Memory B cell (primary cell): Measurements from ENCODE around the gene ARMH3.

ENCODE experiments used
- ATAC-seq: fragments of 150-1000 bp; cut with Tn5 transposase; 2 replicates; pipeline ENCODE4 v1.10.0; 2021; ENCODE audit warnings: low read depth, mild to moderate bottlenecking, moderate library complexity
- DNase-seq, 2 donors: peaks; one replicate each; pipeline ENCODE4 v3.0.0; 2022; ENCODE audit warnings: low spot score in 2 of 2
- H3K27ac Mint-ChIP-seq: one replicate; pipeline ENCODE4 v1.8.0; 2022; ENCODE audit warnings: mild to moderate bottlenecking, moderate library complexity, mixed read lengths
- H3K27me3 Mint-ChIP-seq: one replicate; pipeline ENCODE4 v1.8.0; 2022; ENCODE audit warnings: mixed read lengths
- H3K36me3 Mint-ChIP-seq: one replicate; pipeline ENCODE4 v1.8.0; 2022; ENCODE audit warnings: mild to moderate bottlenecking, mixed read lengths
- H3K4me1 Mint-ChIP-seq: one replicate; pipeline ENCODE4 v1.8.0; 2022; ENCODE audit warnings: mixed read lengths
- H3K4me3 Mint-ChIP-seq: one replicate; pipeline ENCODE4 v1.8.0; 2022; ENCODE audit warnings: mild to moderate bottlenecking, moderate library complexity, mixed read lengths
- H3K9me3 Mint-ChIP-seq: one replicate; pipeline ENCODE4 v1.8.0; 2022; ENCODE audit warnings: mixed read lengths

Gene ARMH3

DNA sequence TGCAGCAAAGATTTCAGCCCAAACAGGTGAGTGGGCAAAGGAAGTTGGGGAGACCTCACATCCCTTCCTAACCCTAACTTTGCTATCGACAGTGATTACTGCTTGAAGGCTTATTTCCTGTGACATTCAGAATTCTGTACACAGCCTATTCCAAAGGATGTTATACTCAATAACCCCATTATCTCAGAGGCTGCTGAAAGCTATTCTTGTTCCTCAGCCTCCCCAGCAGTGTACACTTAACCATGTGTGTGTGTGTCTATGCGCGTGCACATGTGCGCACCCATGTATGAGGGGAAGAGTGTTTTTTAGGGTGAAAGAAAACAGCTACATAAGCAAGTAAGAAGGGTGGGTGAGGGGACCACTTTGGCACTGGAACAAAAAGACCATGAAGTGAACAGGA lies 122.0 kb downstream of the ARMH3 start:
- ATAC-seq (no peak), DNase-seq (no peak)
- Mint-ChIP-seq H3K27ac (no peak overlapping the region), H3K36me3 (peaks cover 19% of the 10 kb centered on the region), H3K4me1 (peaks cover 18% of the 10 kb centered on the region), H3K4me3 (no peak overlapping the region), H3K9me3 (no peaks in the 10 kb centered on the region), H3K27me3 (no peaks in the 10 kb centered on the region)

DNA sequence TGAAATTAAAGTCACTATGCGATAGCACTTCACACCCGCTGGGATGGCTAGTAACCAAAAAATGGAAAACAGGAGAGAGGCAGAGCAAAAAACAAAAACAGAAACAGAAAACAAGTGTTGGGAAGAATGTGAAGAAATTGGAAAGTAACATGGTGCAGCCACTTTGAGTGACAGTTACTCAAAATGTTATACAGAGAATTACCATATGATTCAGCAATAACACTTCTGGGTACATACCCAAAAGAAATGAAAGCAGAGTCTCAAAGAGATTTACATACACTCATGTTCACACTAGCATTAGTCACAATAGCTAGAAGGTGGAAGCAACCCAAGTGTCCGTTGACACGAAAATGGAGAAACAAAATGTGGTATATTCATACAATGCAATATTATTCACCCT lies 123.8 kb downstream of the ARMH3 start:
- no peak overlapping the region for H3K4me3 Mint-ChIP-seq
- H3K27ac Mint-ChIP-seq, result no peak overlapping the region
- ATAC-seq (no peak), DNase-seq (no peak)
- H3K36me3 Mint-ChIP-seq, result peaks cover 21% of the 10 kb centered on the region
- no peaks in the 10 kb centered on the region for H3K27me3 Mint-ChIP-seq
- no peaks in the 10 kb centered on the region for H3K9me3 Mint-ChIP-seq
- peaks cover 7% of the 10 kb centered on the region for H3K4me1 Mint-ChIP-seq

DNA sequence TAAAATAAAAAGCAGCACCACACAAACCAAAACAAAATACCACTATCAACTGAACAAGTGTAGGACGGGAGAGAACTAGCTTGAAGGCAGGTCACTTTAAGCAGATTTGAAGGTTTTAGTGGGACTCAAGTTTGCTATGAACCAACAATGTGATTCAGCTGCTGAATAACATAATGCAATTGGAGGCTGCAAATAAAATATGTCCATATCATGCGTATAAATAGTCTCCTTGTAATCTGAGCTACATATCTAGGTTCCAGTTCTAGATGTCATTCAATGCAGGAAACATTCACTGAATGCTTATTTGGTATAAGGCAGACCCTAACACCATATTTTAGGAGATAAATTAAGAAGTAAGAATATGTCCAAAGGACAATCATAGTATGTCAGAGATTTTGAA lies 130.9 kb downstream of the ARMH3 start:
- DNase-seq, result no peak
- no peaks in the 10 kb centered on the region for H3K27me3 Mint-ChIP-seq
- H3K4me3 Mint-ChIP-seq, result no peak overlapping the region
- peaks cover 23% of the 10 kb centered on the region for H3K36me3 Mint-ChIP-seq
- H3K9me3 Mint-ChIP-seq, result no peaks in the 10 kb centered on the region
- no peak for ATAC-seq
- no peak overlapping the region for H3K27ac Mint-ChIP-seq
- H3K4me1 Mint-ChIP-seq, result peaks cover 10% of the 10 kb centered on the region

DNA sequence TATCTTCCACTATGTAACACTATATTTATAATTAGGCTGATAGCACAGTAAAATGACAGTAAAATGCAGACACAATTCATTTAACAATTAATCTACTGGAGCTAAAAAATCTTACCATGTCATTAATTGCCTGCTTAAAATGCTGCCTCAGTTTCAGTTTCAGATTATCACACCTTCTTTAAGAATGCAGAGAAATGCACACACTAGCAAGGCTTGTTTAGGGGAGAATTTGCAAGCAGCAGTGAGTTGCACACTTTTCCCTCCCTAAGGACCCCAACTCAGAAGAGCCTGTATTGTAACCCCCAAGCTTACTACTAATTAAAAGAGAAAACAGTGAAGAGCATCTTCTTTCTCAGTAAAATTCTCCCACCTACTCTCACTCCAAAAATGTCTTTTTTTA lies 132.7 kb downstream of the ARMH3 start:
- peaks cover 28% of the 10 kb centered on the region for H3K36me3 Mint-ChIP-seq

DNA sequence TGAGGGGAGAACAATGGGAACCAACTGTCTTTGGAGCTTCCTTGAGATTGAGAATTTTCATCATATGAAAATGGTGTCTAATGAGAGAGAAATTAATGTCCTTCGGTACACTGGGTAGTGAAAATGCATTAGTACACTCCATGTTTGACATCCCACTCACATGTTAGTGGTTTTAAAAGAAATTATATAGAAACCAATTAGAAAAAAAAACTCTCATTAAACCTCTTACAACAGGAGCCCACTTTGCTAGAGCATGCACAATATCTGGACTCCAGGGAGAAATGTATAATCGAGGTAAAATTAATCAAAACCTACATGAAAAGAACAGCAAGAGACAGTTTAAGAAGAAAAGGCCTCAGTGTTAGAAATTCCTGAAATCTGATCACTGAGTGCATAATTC lies 133.1 kb downstream of the ARMH3 start:
- Mint-ChIP-seq H3K9me3 (no peaks in the 10 kb centered on the region), H3K27me3 (no peaks in the 10 kb centered on the region), H3K4me3 (no peak overlapping the region), H3K4me1 (peaks cover 11% of the 10 kb centered on the region), H3K27ac (no peak overlapping the region), H3K36me3 (peaks cover 25% of the 10 kb centered on the region)
- ATAC-seq (no peak), DNase-seq (no peak)

More for the DNA sequence above, 132.7 kb downstream of the ARMH3 start:
- ATAC-seq, result no peak
- Mint-ChIP-seq H3K4me3 (no peak overlapping the region), H3K4me1 (peaks cover 11% of the 10 kb centered on the region), H3K27me3 (no peaks in the 10 kb centered on the region), H3K9me3 (no peaks in the 10 kb centered on the region), H3K27ac (no peak overlapping the region)
- no peak for DNase-seq

DNA sequence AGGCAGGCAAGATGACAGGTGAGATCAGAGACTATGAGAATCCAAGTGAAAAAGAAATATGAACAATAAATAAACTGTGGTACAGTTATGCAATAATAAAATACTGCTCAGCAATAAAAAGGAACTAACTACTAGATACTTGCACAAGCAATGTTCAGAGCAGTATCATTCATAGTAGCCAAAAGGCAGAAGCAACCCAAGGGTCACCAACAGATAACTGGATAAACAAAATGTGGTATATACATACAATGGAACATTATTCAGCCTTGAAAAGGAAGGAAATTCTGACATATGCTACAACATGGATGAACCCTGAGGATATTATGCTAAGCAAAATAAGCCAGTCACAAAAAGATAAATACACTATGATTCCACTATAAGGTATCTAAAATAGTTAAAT lies 135.4 kb downstream of the ARMH3 start:
- no peaks in the 10 kb centered on the region for H3K9me3 Mint-ChIP-seq
- H3K4me3 Mint-ChIP-seq, result no peak overlapping the region
- ATAC-seq, result no peak
- DNase-seq, result no peak
- H3K4me1 Mint-ChIP-seq, result peaks cover 18% of the 10 kb centered on the region
- no peaks in the 10 kb centered on the region for H3K27me3 Mint-ChIP-seq
- no peak overlapping the region for H3K27ac Mint-ChIP-seq
- peaks cover 30% of the 10 kb centered on the region for H3K36me3 Mint-ChIP-seq

DNA sequence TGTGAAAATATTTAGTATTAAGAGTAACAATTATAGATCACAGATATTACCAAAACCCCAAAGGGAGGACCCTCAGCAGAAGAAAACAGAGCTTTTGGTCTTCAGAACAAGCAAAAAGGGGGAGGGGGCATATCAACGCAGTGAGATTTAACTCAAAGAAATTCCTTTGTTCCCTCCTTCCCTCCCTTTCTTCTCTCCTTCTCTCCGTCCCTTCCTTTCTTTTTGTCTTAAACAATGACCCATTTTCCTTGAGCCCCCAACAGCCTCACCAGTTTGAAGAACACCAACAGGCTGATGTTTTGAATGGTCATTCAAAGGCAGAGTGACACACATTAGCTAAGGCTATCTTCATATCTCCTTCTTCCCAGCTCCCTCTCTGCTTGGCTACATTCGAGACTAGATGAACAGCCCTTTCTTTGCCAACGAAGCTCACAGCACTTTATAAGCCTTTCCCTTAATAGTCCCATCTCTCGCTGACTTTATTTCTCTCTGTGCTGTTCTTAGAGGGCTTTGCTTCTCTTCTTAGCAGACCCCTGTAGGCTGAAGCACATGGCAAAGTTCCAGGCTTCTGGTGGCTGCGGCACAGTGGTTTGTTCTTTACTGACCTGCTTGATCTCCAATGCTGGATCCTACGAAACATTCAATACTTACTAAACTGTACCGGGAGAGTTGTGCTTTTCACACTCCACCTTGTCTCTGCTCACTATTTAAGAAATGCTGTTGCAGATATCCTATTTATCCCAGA lies 136.8 kb downstream of the ARMH3 start:
- no peaks in the 10 kb centered on the region for H3K27me3 Mint-ChIP-seq
- peaks cover 26% of the 10 kb centered on the region for H3K36me3 Mint-ChIP-seq
- no peak overlapping the region for H3K27ac Mint-ChIP-seq
- DNase-seq (no peak), ATAC-seq (no peak)
- no peak overlapping the region for H3K4me3 Mint-ChIP-seq
- no peaks in the 10 kb centered on the region for H3K9me3 Mint-ChIP-seq
- peaks cover 20% of the 10 kb centered on the region for H3K4me1 Mint-ChIP-seq

DNA sequence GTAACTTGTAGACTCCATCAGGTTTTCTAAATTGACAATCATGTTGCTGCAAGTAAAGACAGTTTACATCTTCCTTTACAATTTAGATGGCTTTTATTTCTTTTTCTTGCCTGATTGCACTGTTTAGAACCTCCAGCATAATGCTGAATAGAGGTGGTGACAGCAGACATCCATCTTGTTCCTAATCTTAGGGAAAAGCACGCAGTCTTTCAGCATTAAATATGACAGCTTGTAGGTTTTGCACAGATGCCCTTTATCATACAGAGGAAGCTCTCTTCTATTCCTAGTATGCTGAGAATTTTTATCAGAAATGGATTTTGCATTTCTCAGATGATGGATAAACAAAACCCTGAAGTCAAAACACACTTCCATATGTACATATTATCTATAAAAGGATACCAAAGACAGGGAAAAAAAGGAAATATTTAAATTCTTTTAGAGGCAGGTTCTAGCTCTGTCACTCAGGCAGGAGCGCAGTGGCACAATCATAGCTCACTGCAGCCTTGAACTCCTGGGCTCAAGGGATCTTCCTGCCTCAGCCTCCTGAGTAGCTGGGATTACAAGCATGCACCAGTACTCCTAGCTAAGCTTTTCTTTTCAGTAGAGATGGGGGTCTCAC lies 143.3 kb downstream of the ARMH3 start:
- no peak for DNase-seq
- no peak for ATAC-seq
- Mint-ChIP-seq H3K27me3 (no peaks in the 10 kb centered on the region), H3K27ac (no peak overlapping the region), H3K9me3 (no peaks in the 10 kb centered on the region), H3K36me3 (peaks cover 14% of the 10 kb centered on the region), H3K4me1 (peaks cover 11% of the 10 kb centered on the region), H3K4me3 (no peak overlapping the region)

DNA sequence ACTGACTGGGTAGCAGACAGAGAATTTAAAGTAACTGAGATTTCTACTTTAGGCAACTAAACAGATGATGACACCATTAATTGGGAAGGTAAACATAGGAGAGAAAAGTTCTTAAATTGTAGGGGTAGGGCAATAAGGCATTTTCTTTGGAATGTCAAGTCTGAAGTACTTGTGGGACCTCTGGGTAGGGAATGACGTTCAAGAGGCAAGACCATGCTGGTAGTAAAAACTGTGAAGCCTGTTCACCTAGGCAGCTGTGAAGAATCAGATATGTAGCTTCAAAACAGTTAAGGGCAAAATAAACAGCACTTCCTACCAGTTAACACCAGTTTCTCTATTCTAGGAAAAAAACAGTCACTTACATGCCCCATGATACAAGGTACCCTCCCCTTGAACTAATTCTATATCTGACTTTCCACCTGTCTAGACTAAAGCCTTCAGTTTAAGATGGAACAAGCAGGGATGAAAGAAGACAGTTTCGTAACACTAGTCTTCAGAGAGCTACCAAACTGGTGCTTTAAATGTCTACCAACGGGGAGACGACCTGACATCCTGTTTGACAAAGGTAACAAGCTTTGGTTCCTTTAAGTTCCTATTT lies 149.3 kb downstream of the ARMH3 start:
- ATAC-seq (no peak), DNase-seq (no peak)
- H3K27me3 Mint-ChIP-seq, result no peaks in the 10 kb centered on the region
- H3K9me3 Mint-ChIP-seq, result no peaks in the 10 kb centered on the region
- H3K27ac Mint-ChIP-seq, result no peak overlapping the region
- peaks cover 38% of the 10 kb centered on the region for H3K4me1 Mint-ChIP-seq
- H3K4me3 Mint-ChIP-seq, result no peak overlapping the region
- H3K36me3 Mint-ChIP-seq, result peaks cover 9% of the 10 kb centered on the region

DNA sequence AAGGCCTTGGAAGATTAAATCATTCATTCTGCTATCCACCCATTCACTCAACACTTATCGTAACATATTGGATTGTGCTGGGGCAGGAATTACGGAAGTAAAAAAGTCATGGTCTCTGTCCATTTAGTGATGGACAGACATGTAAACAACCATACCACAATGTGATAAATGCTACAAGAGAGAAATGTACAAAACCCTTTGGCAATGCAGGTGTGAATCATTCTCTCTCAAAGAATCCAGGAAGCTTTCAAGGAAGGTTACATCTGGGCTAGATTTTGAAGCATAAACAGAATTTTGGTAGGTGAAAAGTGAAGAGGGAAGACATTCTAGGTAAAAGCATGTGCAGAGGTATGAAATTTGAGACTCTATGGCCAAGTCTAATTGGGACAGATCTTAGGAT lies 150.7 kb downstream of the ARMH3 start:
- no peak overlapping the region for H3K4me3 Mint-ChIP-seq
- no peaks in the 10 kb centered on the region for H3K9me3 Mint-ChIP-seq

DNA sequence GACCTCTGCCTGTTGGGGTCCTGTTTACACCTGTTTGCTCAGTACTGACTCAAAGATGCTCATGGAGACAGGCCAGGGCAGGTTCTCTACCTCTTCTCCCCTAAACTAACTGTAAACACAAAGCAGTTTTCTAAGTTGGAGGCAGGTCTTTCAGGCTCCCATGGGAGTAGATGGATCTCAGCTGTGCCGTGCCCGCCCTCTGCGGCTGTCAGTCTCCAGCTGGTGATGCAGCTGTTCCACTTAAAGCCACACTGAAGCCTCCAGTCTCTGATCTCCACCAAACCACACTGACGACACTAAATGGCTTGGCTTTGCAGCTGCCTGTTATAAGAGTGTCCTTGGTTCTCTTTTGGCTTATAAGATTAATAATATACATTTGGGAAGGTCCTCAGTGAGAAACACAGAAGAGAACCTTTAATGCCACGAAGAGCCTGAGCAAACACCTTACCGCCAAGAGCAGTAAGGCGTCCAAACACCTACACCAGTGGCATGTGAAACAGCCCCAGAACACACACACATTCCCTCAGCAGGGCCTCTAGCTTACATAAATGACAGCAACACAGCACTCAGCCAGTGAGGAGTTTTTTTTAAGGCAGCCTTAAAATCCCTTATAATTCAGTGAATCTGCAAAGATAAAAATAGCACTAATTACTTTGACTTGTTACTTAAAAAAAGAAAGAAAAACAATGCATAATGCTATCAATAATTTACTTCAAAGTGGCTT lies 152.0 kb downstream of the ARMH3 start:
- ATAC-seq (peak; percentile 89), DNase-seq (peak; percentile 58 to 66)
- Mint-ChIP-seq H3K27ac (peak overlapping the region; percentile 79), H3K4me3 (peak overlapping the region; percentile 18), H3K4me1 (peaks cover 55% of the 10 kb centered on the region), H3K9me3 (no peaks in the 10 kb centered on the region), H3K36me3 (peaks cover 4% of the 10 kb centered on the region), H3K27me3 (no peaks in the 10 kb centered on the region)

More for the DNA sequence above, 150.7 kb downstream of the ARMH3 start:
- DNase-seq (no peak), ATAC-seq (no peak)
- Mint-ChIP-seq H3K36me3 (peaks cover 4% of the 10 kb centered on the region), H3K4me1 (peaks cover 48% of the 10 kb centered on the region), H3K27ac (peak overlapping the region; percentile 79), H3K27me3 (no peaks in the 10 kb centered on the region)

DNA sequence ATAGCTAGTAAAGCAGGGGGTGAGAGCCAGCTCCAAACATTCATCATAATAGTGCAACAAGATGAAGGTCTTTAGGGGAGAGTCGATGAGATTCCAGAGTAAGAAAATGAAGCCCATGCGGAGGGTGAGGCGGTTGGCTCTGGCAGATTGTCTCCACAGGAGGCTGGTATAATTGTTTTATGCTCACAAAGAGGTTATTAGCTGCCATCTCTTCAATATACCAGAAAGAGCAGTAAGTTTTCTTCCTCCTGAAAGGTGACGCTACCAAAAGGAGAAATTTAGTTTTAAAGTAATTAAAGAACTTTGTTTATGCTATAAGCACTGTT lies 153.2 kb downstream of the ARMH3 start:
- no peak for ATAC-seq
- no peaks in the 10 kb centered on the region for H3K27me3 Mint-ChIP-seq
- peaks cover 4% of the 10 kb centered on the region for H3K36me3 Mint-ChIP-seq
- no peak overlapping the region for H3K4me3 Mint-ChIP-seq
- H3K4me1 Mint-ChIP-seq, result peaks cover 56% of the 10 kb centered on the region
- DNase-seq, result no peak
- peak overlapping the region; percentile 79 for H3K27ac Mint-ChIP-seq
- no peaks in the 10 kb centered on the region for H3K9me3 Mint-ChIP-seq

DNA sequence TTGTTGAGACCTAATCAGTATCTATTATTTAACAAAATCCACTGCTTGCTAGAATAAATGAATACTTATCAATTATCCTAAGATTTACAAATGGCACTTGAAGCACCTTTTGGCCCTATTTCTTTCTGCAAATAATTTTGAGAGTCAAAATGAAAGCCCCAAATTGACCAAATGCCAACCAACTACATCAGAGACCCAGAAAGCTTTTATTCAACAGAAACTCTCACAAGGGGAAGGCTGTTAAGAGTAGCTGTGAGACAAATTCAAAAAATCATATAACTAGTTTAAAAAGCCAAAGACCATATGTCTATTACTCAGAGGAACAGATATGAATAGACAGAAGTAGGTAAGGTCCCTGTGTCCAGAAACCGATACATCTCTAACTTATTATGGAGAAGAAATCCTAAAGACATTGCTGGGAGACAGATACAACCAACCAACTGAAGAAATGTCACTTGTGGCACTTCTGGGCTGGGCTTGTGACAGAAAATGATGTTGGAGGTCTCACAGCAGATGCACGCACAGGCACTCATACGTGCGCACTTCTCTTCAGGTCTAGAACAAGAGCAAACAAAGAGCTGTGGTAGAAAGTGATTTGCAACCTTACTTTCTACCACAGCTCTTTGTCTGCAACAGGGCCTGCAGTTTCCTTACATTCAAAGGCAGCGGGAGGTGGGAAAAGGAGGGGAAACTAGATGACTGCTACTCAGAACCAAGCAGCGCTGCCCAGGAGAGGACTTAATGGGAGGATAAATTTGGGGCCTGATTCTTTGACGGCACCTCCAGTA lies 153.7 kb downstream of the ARMH3 start:
- peaks cover 4% of the 10 kb centered on the region for H3K36me3 Mint-ChIP-seq
- no peak for ATAC-seq
- H3K4me3 Mint-ChIP-seq, result no peak overlapping the region
- DNase-seq, result no peak
- H3K9me3 Mint-ChIP-seq, result no peaks in the 10 kb centered on the region
- peaks cover 59% of the 10 kb centered on the region for H3K4me1 Mint-ChIP-seq
- H3K27ac Mint-ChIP-seq, result peak overlapping the region; percentile 97
- H3K27me3 Mint-ChIP-seq, result no peaks in the 10 kb centered on the region
